ENCODE results near the gene GRIP1. TPM values are rescaled to one million over a fixed set of nuclear protein-coding genes. Genes with fewer than 3 reads are reported as not detected.

Gene GRIP1
- polyA plus RNA-seq, 1 experiment: 0.63 TPM

DNA sequence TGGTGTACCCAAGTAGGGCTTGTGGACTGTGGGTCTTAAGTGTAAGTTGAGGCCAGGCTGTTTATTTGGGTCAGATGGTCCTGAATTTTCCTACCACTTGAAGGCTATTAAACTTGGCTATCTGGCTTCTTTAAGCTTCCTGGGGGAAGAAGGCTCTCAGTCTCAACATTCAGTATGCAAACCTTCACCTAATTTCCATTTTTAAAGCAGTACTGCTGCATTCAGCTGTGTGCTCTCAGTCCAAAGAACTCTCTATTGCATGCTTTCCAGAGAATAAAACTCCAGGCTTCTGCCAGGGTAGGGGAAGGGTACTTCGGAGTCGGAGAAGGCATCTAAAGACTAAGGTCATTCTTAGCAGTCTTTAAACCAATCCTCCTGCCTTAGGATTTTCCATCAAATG lies 252.2 kb downstream of the GRIP1 start:
- CTCF ChIA-PET: no interaction called here

DNA sequence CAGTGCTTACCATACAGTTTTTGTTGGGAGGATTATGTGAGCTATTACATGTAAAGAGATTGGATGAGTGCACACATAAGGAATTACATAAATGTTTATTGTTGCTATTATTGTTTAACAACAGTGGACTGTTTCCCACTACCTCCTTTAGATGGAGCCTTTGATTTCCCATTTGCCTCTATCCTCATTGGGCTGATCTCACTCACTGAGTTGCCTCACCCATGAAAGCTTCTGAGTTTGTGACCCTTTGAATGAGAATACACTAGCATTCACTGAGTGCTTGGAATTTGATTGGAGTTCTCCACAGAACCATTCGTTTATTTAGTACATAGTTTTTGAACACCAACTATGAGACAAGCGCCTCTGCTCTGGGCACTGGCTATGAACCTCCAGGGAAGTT lies 255.6 kb downstream of the GRIP1 start:
- Histone ChIP-seq H3K4me3 (ENCODE audit: low read depth, low read length) (no peak overlapping the region), H3K27me3 (ENCODE audit: control insufficient read depth, insufficient read depth, low read length) (no peaks in the 10 kb centered on the region), H3K36me3 (ENCODE audit: control insufficient read depth, insufficient read depth, low read length) (no peaks in the 10 kb centered on the region)
- CTCF ChIA-PET: interaction anchor here (1.5 kb wide), 1 partner anchor 15 kb away, joined by 3 read pairs; no protein-coding TSS in a partner anchor
- DNase-seq (ENCODE audit: low read depth): no peak
- TF ChIP-seq, protein P1, sequence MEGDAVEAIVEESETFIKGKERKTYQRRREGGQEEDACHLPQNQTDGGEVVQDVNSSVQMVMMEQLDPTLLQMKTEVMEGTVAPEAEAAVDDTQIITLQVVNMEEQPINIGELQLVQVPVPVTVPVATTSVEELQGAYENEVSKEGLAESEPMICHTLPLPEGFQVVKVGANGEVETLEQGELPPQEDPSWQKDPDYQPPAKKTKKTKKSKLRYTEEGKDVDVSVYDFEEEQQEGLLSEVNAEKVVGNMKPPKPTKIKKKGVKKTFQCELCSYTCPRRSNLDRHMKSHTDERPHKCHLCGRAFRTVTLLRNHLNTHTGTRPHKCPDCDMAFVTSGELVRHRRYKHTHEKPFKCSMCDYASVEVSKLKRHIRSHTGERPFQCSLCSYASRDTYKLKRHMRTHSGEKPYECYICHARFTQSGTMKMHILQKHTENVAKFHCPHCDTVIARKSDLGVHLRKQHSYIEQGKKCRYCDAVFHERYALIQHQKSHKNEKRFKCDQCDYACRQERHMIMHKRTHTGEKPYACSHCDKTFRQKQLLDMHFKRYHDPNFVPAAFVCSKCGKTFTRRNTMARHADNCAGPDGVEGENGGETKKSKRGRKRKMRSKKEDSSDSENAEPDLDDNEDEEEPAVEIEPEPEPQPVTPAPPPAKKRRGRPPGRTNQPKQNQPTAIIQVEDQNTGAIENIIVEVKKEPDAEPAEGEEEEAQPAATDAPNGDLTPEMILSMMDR (IDR thresholded peaks at IDR 0.05; ENCODE audit: insufficient read depth, low read depth, low read length): no peak
- POLR2A ChIA-PET: no interaction called here

More for the DNA sequence above, 252.2 kb downstream of the GRIP1 start:
- no peaks in the 10 kb centered on the region for H3K36me3 ChIP-seq (ENCODE audit: control insufficient read depth, insufficient read depth, low read length)
- no peaks in the 10 kb centered on the region for H3K27me3 ChIP-seq (ENCODE audit: control insufficient read depth, insufficient read depth, low read length)
- no peak for DNase-seq (ENCODE audit: low read depth)
- H3K4me3 ChIP-seq (ENCODE audit: low read depth, low read length): no peak overlapping the region
- POLR2A ChIA-PET: interaction anchor here (0.6 kb wide), 1 partner anchor 1480 kb away, joined by 3 read pairs; no protein-coding TSS in a partner anchor
- TF ChIP-seq, protein P1 (IDR thresholded peaks at IDR 0.05; ENCODE audit: insufficient read depth, low read depth, low read length): no peak

DNA sequence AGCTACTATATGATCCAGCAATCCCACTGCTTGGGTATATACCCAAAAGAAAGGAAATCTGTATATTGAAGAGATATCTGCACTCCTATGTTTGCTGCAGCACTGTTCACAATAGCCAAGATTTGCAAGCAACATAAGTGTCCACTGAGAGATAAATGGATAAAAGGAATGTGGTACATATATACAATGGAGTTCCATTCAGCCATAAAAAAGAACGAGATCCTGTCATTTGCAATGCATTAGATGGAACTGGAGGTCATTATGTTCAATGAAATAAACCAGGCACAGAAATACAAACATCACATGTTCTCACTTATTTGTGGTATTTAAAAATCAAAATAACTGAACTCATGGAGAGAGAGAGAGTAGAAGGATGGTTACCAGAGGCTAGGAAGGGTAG lies 260.0 kb downstream of the GRIP1 start:
- DNase-seq (ENCODE audit: low read depth): no peak
- POLR2A ChIA-PET: no interaction called here
- H3K4me3 ChIP-seq (ENCODE audit: low read depth, low read length): no peak overlapping the region
- TF ChIP-seq, protein P1 (IDR thresholded peaks at IDR 0.05; ENCODE audit: insufficient read depth, low read depth, low read length): no peak
- CTCF ChIA-PET: interaction anchor here (1.2 kb wide), 1 partner anchor 10 kb away, joined by 4 read pairs; no protein-coding TSS in a partner anchor
- H3K36me3 ChIP-seq (ENCODE audit: control insufficient read depth, insufficient read depth, low read length): no peaks in the 10 kb centered on the region
- no peaks in the 10 kb centered on the region for H3K27me3 ChIP-seq (ENCODE audit: control insufficient read depth, insufficient read depth, low read length)

DNA sequence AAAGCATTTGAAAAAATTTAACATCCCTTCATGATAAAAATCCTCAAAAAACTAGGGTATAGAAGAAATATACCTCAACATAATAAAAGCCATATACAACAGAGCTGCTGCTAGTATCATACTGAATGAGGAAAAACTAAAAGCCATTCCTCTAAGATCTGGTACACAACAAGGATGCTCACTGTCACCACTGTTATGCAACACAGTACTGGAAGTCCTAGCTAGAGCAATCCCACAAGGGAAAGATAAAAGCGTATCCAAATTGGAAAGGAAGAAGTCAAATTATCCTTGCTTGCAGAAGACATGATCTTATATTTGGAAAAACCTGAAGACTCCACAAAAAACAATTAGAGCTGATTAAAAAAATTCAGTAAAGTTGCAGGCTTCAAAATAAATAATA lies 261.7 kb downstream of the GRIP1 start:
- POLR2A ChIA-PET: no interaction called here
- H3K36me3 ChIP-seq (ENCODE audit: control insufficient read depth, insufficient read depth, low read length): no peaks in the 10 kb centered on the region
- TF ChIP-seq, protein P1 (IDR thresholded peaks at IDR 0.05; ENCODE audit: insufficient read depth, low read depth, low read length): no peak
- DNase-seq (ENCODE audit: low read depth): no peak
- H3K27me3 ChIP-seq (ENCODE audit: control insufficient read depth, insufficient read depth, low read length): no peaks in the 10 kb centered on the region
- H3K4me3 ChIP-seq (ENCODE audit: low read depth, low read length): no peak overlapping the region
- CTCF ChIA-PET: interaction anchor here (0.7 to 1.4 kb wide), 2 partner anchors 11 to 144 kb away, joined by 3 read pairs; no protein-coding TSS in a partner anchor

DNA sequence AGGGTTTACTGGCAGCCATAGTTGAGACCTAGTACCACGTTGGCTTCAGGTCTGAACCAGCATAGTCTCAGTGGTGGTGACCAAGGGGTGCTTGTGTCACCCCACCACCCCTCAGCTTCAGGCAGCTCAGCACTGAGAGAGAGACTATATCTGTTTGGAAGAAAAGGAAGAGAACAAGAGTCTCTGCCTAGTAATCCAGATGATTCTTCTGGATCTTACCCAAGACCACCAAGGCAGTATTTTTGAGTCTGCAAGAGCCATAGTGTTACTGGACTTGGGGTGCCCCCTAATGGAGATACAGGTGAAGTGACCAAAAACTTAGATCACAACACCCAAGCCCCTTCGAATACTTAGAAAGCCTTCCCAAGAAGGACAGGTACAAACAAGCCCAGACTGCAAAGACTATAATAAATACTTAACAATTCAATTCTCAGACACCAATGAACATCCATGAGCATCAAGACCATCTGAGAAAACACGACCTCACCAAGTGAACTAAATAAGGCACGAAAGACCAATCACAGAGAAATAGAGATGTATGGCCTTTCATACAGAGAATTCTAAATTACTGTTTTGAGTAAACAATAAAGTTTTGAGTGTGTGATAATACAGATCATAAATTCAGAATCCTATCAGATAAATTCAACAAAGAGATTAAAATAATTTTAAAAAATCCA lies 269.5 kb downstream of the GRIP1 start:
- Histone ChIP-seq H3K36me3 (ENCODE audit: control insufficient read depth, insufficient read depth, low read length) (no peaks in the 10 kb centered on the region), H3K4me3 (ENCODE audit: low read depth, low read length) (no peak overlapping the region), H3K27me3 (ENCODE audit: control insufficient read depth, insufficient read depth, low read length) (no peaks in the 10 kb centered on the region)
- TF ChIP-seq, protein P1 (IDR thresholded peaks at IDR 0.05; ENCODE audit: insufficient read depth, low read depth, low read length): peak; percentile 79
- ChIA-PET CTCF (interaction anchor here (0.7 to 3.1 kb wide), 21 partner anchors 9 to 272 kb away, joined by 3 to 36 read pairs (median 3); partner anchors contain the start of genes HELB and TMBIM4), POLR2A (no interaction called here)
- peak; percentile 17 for DNase-seq (ENCODE audit: low read depth)
